Neural cell (in vitro differentiated cells): ENCODE data around the gene SELENOV. TPM values are rescaled to one million over a fixed set of nuclear protein-coding genes. Genes with fewer than 3 reads are reported as not detected.
A peak's percentile ranks its signal among the peaks of the same experiment; 100 is the strongest.
"Not testable (repeated sequence)": the region's sequence is repeated elsewhere in the genome, so short reads cannot be mapped to it uniquely, and the experiment has no call there.

ENCODE experiments used
- H2AFZ ChIP-seq: fragments of 200-600, 300-800 bp; sonication (generic), shearing (Covaris generic); 2 replicates; pipeline ENCODE4 v1.6.0; 2014; ENCODE audit warnings: low read depth, mild to moderate bottlenecking, antibody characterized with exemption, low read length, moderate library complexity
- H3F3A ChIP-seq: fragments of 200-600 bp; shearing (Covaris generic); 2 replicates; pipeline ENCODE4 v1.6.1; 2016; ENCODE audit warnings: mild to moderate bottlenecking, moderate library complexity, mixed read lengths, antibody characterized with exemption, low read length; ENCODE audit not compliant: insufficient read depth, poor library complexity, severe bottlenecking
- H3K27ac ChIP-seq: fragments of 200-600, 300-800 bp; sonication (generic), shearing (Covaris generic); 2 replicates; pipeline ENCODE4 v1.5.1; 2014; ENCODE audit warnings: mild to moderate bottlenecking, low read length, moderate library complexity
- H3K27me3 ChIP-seq: fragments of 300-800, 200-600 bp; sonication (generic), shearing (Covaris generic); 2 replicates; pipeline ENCODE4 v1.6.0; 2014; ENCODE audit warnings: mild to moderate bottlenecking, low read depth, low read length, moderate library complexity; ENCODE audit not compliant: insufficient read depth
- H3K36me3 ChIP-seq: fragments of 300-800, 200-600 bp; sonication (generic), shearing (Covaris generic); 2 replicates; pipeline ENCODE4 v1.5.1; 2014; ENCODE audit warnings: mild to moderate bottlenecking, antibody characterized with exemption, low read length, moderate library complexity; ENCODE audit not compliant: insufficient read depth
- H3K4me2 ChIP-seq: fragments of 300-800, 200-600 bp; sonication (generic), shearing (Covaris generic); 2 replicates; pipeline ENCODE4 v1.6.0; 2014; ENCODE audit warnings: mild to moderate bottlenecking, low read length
- H3K4me3 ChIP-seq: fragments of 300-800, 200-600 bp; sonication (generic), shearing (Covaris generic); 2 replicates; pipeline ENCODE4 v1.5.1; 2014; ENCODE audit warnings: mild to moderate bottlenecking, low read length, moderate library complexity
- H3K79me2 ChIP-seq: fragments of 200-600 bp; shearing (Covaris generic); replicated peaks from 2 replicates; pipeline ENCODE4 v1.6.0; 2014; ENCODE audit warnings: mild to moderate bottlenecking, low read length, moderate library complexity; ENCODE audit not compliant: insufficient read depth
- H3K9ac ChIP-seq: fragments of 300-800, 200-600 bp; sonication (generic), shearing (Covaris generic); 2 replicates; pipeline ENCODE4 v1.6.1; 2016; ENCODE audit warnings: mild to moderate bottlenecking, low read length, mixed read lengths
- H3K9me2 ChIP-seq: fragments of 200-600 bp; shearing (Covaris generic); 2 replicates; pipeline ENCODE4 v1.6.1; 2016; ENCODE audit warnings: mild to moderate bottlenecking, low read length, mixed read lengths; ENCODE audit not compliant: insufficient read depth
- H3K9me3 ChIP-seq: fragments of 200-600, 300-800 bp; sonication (generic), shearing (Covaris generic); 2 replicates; pipeline ENCODE4 v1.6.1; 2016; ENCODE audit warnings: mild to moderate bottlenecking, mixed run types, low read length, moderate library complexity, mixed read lengths
- H4K20me1 ChIP-seq: fragments of 200-600 bp; shearing (Covaris generic); 2 replicates; pipeline ENCODE4 v1.6.1; 2016; ENCODE audit warnings: mild to moderate bottlenecking, mixed run types; ENCODE audit not compliant: insufficient read depth
- CTCF ChIP-seq: fragments of 450-650 bp; IDR thresholded peaks from 2 replicates; pipeline ENCODE4 v1.5.1; 2014; ENCODE audit warnings: antibody characterized with exemption, mild to moderate bottlenecking, moderate library complexity; ENCODE audit not compliant: poor library complexity, severe bottlenecking
- EP300 ChIP-seq: fragments of 450-650 bp; conservative IDR thresholded peaks from 2 replicates; pipeline ENCODE4 v1.6.1; 2014; ENCODE audit warnings: antibody characterized with exemption, mild to moderate bottlenecking, moderate library complexity; ENCODE audit not compliant: poor library complexity, severe bottlenecking
- EZH2 ChIP-seq: fragments of 200-600, 300-800 bp; shearing (Covaris generic), sonication (generic); IDR thresholded peaks from 2 replicates; pipeline ENCODE4 v1.6.1; 2014; ENCODE audit warnings: antibody characterized with exemption, low read length, borderline replicate concordance, mild to moderate bottlenecking; ENCODE audit not compliant: insufficient read depth, poor library complexity, severe bottlenecking
- MXI1 ChIP-seq: fragments of 450-650 bp; conservative IDR thresholded peaks from 2 replicates; pipeline ENCODE4 v1.6.1; 2014; ENCODE audit warnings: antibody characterized with exemption, mild to moderate bottlenecking; ENCODE audit not compliant: poor library complexity, severe bottlenecking
- POLR2AphosphoS5 ChIP-seq: IDR thresholded peaks from 2 replicates; pipeline ENCODE4 v1.6.1; 2012
- RAD21 ChIP-seq: fragments of 450-650 bp; conservative IDR thresholded peaks from 2 replicates; pipeline ENCODE4 v1.6.1; 2014; ENCODE audit warnings: antibody characterized with exemption, mild to moderate bottlenecking, moderate library complexity
- SMC3 ChIP-seq: fragments of 450-650 bp; conservative IDR thresholded peaks from 2 replicates; pipeline ENCODE4 v1.6.1; 2014; ENCODE audit warnings: antibody characterized with exemption, mild to moderate bottlenecking, moderate library complexity; ENCODE audit not compliant: poor library complexity
- TAF1 ChIP-seq: IDR thresholded peaks from 2 replicates; pipeline ENCODE4 v1.6.1; 2012; ENCODE audit warnings: low read depth
- polyA plus RNA-seq: library from polyadenylated mRNA; depleted of rRNA; stranded (reverse); fragments of >200 nt; gene quantifications from 2 replicates; pipeline ENCODE4 v1.2.3, GENCODE V29; 2014
- TF ChIP-seq, protein P1 (sequence below): IDR thresholded peaks from 2 replicates; pipeline ENCODE4 v1.6.1; 2012; ENCODE audit warnings: borderline replicate concordance

SELENOV gene
- polyA plus RNA-seq, 1 donor from 2014 or later, result 1.3 TPM

DNA sequence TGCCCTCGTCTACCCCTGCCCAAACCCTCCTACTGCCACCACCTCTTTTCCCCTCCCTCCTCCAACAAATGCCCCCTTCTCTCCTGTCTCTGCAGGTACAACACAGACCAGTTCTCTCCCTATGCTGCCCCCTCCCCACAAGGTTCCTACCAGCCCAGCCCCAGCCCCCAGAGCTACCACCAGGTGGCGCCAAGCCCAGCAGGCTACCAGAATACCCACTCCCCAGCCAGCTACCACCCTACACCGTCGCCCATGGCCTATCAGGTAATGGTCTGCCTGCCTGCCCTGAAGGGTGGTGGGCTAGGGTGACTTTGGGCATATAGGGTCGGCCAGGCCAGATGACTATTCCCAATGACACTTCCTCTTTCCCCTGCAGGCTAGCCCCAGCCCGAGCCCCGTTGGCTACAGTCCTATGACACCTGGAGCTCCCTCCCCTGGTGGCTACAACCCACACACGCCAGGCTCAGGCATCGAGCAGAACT is 40.8 kb upstream of the SELENOV start:
- Histone ChIP-seq H3K9ac (no peak overlapping the region), H4K20me1 (no peaks in the 10 kb centered on the region), H3K27ac (no peak overlapping the region)

DNA sequence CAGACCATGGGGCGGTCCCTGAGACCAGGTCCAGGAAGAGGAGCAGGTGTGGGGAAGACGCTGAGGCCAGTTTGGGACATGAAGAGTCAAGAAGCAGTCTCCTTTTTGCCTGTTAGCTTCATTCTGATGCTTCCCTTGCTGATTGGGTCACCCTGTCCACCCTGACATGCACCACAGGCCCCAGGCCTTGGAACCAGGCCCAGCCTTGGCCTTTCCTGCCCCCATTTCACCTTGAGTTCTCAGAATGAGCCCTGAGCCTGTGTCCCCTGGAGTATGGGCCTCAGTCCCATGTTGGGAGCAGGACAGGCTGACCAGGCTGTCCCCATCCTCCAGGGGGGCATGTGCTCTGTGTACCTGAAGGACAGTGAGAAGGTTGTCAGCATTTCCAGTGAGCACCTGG is 39.2 kb upstream of the SELENOV start:
- no peak overlapping the region for H3K27ac ChIP-seq
- H3K4me3 ChIP-seq, result no peak overlapping the region
- TF ChIP-seq, protein P1, sequence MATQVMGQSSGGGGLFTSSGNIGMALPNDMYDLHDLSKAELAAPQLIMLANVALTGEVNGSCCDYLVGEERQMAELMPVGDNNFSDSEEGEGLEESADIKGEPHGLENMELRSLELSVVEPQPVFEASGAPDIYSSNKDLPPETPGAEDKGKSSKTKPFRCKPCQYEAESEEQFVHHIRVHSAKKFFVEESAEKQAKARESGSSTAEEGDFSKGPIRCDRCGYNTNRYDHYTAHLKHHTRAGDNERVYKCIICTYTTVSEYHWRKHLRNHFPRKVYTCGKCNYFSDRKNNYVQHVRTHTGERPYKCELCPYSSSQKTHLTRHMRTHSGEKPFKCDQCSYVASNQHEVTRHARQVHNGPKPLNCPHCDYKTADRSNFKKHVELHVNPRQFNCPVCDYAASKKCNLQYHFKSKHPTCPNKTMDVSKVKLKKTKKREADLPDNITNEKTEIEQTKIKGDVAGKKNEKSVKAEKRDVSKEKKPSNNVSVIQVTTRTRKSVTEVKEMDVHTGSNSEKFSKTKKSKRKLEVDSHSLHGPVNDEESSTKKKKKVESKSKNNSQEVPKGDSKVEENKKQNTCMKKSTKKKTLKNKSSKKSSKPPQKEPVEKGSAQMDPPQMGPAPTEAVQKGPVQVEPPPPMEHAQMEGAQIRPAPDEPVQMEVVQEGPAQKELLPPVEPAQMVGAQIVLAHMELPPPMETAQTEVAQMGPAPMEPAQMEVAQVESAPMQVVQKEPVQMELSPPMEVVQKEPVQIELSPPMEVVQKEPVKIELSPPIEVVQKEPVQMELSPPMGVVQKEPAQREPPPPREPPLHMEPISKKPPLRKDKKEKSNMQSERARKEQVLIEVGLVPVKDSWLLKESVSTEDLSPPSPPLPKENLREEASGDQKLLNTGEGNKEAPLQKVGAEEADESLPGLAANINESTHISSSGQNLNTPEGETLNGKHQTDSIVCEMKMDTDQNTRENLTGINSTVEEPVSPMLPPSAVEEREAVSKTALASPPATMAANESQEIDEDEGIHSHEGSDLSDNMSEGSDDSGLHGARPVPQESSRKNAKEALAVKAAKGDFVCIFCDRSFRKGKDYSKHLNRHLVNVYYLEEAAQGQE, result no peak
- TF ChIP-seq TAF1 (no peak), POLR2AphosphoS5 (no peak), EZH2 (no peak), EP300 (no peak), RAD21 (no peak)
- no peak overlapping the region for H2AFZ ChIP-seq
- no peaks in the 10 kb centered on the region for H3K9me3 ChIP-seq
- H3K4me2 ChIP-seq, result no peak overlapping the region
- H4K20me1 ChIP-seq, result no peaks in the 10 kb centered on the region
- H3K27me3 ChIP-seq, result no peaks in the 10 kb centered on the region
- H3K9me2 ChIP-seq, result no peaks in the 10 kb centered on the region
- peaks cover 7% of the 10 kb centered on the region for H3K36me3 ChIP-seq
- H3K9ac ChIP-seq, result no peak overlapping the region
- H3F3A ChIP-seq, result no peaks in the 10 kb centered on the region
- no peaks in the 10 kb centered on the region for H3K79me2 ChIP-seq

More for the DNA sequence above, 40.8 kb upstream of the SELENOV start:
- Histone ChIP-seq H3K9me3 (no peaks in the 10 kb centered on the region), H2AFZ (no peak overlapping the region), H3K79me2 (no peaks in the 10 kb centered on the region), H3K4me3 (no peak overlapping the region), H3K4me2 (no peak overlapping the region), H3K36me3 (peaks cover 7% of the 10 kb centered on the region), H3K27me3 (no peaks in the 10 kb centered on the region), H3K9me2 (no peaks in the 10 kb centered on the region), H3F3A (no peaks in the 10 kb centered on the region)
- TF ChIP-seq CTCF (peak; percentile 74), EP300 (no peak), RAD21 (peak; percentile 68), TAF1 (no peak), POLR2AphosphoS5 (no peak), EZH2 (no peak), SMC3 (peak; percentile 88), MXI1 (no peak)
- TF ChIP-seq, protein P1, result no peak

DNA sequence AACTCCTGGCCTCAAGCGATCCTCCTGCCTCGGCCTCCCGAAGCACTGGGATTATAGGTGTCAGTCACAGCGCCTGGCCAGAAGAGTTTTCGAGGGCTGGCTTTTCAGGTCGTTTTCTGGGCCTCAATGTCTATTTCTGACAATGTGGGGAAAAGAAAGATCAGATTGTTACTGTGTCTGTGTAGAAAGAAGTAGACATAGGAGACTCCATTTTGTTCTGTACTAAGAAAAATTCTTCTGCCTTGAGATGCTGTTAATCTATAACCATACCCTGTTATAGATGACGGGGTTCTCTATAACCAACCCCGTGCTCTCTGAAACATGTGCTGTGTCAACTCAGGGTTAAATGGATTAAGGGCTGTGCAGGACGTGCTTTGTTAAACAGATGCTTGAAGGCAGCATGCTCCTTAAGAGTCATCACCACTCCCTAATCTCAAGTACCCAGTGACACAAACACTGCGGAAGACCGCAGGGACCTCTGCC is 35.6 kb upstream of the SELENOV start:
- not testable (repeated sequence) for H3K9ac ChIP-seq, H3K4me2 ChIP-seq, H2AFZ ChIP-seq, H3K27ac ChIP-seq, H3K4me3 ChIP-seq, H3K9me3 ChIP-seq, H3K36me3 ChIP-seq, H3K27me3 ChIP-seq, H4K20me1 ChIP-seq, H3K9me2 ChIP-seq, H3F3A ChIP-seq
- peaks cover 14% of the 10 kb centered on the region for H3K79me2 ChIP-seq
